Stimulated activated effector memory CD8-positive, alpha-beta T cell treated with anti-CD3 and anti-CD28 coated beads, Interleukin-12 subunit alpha, Interleukin-12 subunit beta, amount 100 ng/mL, for 72 hours (primary cell): ENCODE results near the gene AGAP1.
A peak's percentile ranks its signal among the peaks of the same experiment; 100 is the strongest.

Experiments used
- ATAC-seq: fragments of 150-1000 bp; cut with Tn5 transposase; 2 replicates; pipeline ENCODE4 v1.10.0; 2021
- DNase-seq, 2 donors: peaks; one replicate each; pipeline ENCODE4 v3.0.0; 2021 to 2022; ENCODE audit warnings: low spot score in 2 of 2
- H3K27ac Mint-ChIP-seq: one replicate; pipeline ENCODE4 v1.8.0; 2022; ENCODE audit warnings: mild to moderate bottlenecking, mixed read lengths
- H3K36me3 Mint-ChIP-seq: one replicate; pipeline ENCODE4 v1.8.0; 2022; ENCODE audit warnings: mild to moderate bottlenecking, mixed read lengths
- H3K4me1 Mint-ChIP-seq: one replicate; pipeline ENCODE4 v1.8.0; 2022; ENCODE audit warnings: mixed read lengths
- H3K4me3 Mint-ChIP-seq: one replicate; pipeline ENCODE4 v1.8.0; 2022; ENCODE audit warnings: mild to moderate bottlenecking, mixed read lengths
- H3K9me3 Mint-ChIP-seq: one replicate; pipeline ENCODE4 v1.8.0; 2022; ENCODE audit warnings: mixed read lengths

Gene AGAP1

DNA sequence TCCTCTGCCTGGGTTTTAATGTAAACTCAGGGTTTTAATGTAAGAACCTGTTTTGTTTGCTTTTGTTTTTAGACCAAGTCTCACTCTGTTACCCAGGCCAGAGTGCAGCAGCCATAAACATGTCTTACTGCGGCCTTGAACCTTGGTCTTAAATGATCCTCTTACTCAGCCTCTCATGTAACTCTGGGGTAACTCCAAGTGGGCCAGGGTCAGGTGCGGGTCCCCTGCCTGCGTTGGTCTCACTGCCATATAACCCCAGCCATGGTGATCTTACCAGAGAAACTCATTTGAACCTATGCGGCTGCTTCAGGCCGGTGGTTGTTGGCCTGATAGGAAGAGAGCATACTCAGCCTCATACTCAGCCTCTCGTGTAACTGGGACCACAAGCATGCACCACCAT, 89.3 kb downstream of the AGAP1 start:
- H3K9me3 Mint-ChIP-seq, result no peaks in the 10 kb centered on the region
- ATAC-seq, result no peak
- H3K36me3 Mint-ChIP-seq, result no peaks in the 10 kb centered on the region
- no peak overlapping the region for H3K4me3 Mint-ChIP-seq
- H3K4me1 Mint-ChIP-seq, result peaks cover 6% of the 10 kb centered on the region
- DNase-seq, result no peak
- no peak overlapping the region for H3K27ac Mint-ChIP-seq

DNA sequence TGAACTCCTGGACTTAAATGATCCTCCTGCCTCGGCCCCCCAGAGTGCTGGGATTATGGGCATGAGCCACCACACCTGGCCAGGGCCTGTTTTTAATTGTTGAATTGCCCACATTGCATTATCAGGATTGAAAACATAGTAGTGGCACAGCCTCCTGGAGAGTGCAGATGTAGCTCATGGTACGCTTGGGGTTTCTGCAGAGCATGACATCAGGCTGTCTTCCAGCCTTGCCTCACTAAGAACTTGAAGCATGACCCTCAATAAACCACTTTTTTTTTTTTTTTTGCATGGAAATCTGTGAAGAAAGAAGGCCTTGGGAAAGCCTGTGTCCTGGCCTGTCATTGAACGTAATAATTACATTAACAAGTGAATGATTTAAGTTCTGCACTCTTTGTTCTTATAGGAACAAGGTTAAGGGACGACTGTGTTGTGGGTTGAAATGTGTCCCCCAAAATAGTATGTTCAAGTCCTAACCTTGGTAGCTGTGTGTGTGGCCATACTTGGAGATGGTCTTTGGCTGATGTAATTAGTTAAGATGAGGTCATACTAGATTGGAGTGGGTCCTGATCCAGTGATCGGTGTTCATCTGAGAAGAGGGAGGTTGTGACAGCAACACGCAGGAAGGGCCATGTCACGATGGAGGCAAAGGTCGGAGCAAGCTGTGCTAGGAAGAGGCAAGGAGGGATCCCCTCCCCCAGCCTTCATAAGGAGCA, 90.2 kb downstream of the AGAP1 start:
- Mint-ChIP-seq H3K27ac (no peak overlapping the region), H3K4me3 (no peak overlapping the region), H3K36me3 (no peaks in the 10 kb centered on the region), H3K4me1 (peaks cover 6% of the 10 kb centered on the region), H3K9me3 (no peaks in the 10 kb centered on the region)
- ATAC-seq, result no peak
- DNase-seq, result no peak

DNA sequence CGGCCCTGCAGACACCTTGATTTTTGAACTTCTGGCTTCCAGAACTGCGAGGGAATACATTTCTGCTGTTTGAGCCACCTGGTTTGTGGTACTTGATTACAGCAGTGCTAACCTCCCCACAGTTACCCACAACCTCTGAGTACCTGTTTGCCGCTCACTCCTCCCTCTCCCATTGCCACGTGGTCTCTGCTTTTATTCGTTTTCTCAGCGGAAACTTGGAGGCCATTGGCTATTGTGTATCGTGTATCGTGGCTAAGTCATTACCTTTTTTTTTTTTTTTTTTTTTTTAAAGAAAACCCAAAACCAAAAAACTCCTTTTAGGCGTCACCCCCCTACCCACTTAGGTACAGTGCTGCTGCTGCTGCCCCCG, 90.8 kb downstream of the AGAP1 start:
- no peak overlapping the region for H3K27ac Mint-ChIP-seq
- H3K4me1 Mint-ChIP-seq, result peaks cover 4% of the 10 kb centered on the region
- ATAC-seq (no peak), DNase-seq (no peak)
- H3K9me3 Mint-ChIP-seq, result no peaks in the 10 kb centered on the region
- H3K36me3 Mint-ChIP-seq, result no peaks in the 10 kb centered on the region
- H3K4me3 Mint-ChIP-seq, result no peak overlapping the region

DNA sequence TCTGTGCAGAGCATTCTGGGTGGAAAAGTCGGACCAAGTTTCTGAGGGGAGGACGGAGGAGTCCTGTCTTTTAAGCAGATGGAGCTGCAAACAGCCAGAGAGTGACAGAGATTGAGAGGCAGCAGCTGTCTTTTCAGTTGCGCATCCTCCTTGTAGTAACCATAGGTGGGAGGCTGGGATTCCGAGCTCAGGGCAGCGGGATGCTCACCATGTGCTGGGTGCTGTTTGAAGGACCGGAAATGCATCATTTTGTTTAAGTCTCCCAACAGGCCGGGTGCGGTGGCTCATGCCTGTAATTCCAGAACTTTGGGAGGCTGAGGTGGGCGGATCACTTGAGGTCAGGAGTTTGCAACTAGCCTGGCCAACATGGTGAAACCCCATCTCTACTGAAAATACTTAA, 93.4 kb downstream of the AGAP1 start:
- no peak for ATAC-seq
- Mint-ChIP-seq H3K27ac (no peak overlapping the region), H3K9me3 (no peaks in the 10 kb centered on the region), H3K36me3 (no peaks in the 10 kb centered on the region), H3K4me1 (no peaks in the 10 kb centered on the region), H3K4me3 (no peak overlapping the region)
- DNase-seq, result no peak

DNA sequence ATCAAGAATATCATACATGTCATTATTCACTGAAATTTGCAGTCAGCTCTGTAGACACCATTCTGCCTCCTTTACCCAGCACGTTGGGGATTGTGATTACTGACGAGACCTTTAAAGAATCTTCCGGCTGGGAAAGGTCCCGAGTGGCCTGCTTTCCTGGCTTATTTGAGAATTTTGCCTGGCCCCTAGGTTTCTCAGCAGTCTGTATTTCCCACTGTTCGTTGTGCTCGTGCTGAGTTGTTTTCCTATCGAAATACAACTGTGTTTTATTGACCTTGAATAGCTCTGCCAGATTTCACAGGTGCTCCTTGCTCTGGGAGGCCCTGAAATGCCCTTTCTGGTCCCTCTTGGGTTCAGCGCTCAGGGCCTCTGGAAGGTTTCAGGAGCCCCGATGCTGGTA, 94.9 kb downstream of the AGAP1 start:
- ATAC-seq (no peak), DNase-seq (no peak)
- H3K9me3 Mint-ChIP-seq, result no peaks in the 10 kb centered on the region
- no peaks in the 10 kb centered on the region for H3K4me1 Mint-ChIP-seq
- H3K4me3 Mint-ChIP-seq, result no peak overlapping the region
- H3K27ac Mint-ChIP-seq, result no peak overlapping the region
- no peaks in the 10 kb centered on the region for H3K36me3 Mint-ChIP-seq

DNA sequence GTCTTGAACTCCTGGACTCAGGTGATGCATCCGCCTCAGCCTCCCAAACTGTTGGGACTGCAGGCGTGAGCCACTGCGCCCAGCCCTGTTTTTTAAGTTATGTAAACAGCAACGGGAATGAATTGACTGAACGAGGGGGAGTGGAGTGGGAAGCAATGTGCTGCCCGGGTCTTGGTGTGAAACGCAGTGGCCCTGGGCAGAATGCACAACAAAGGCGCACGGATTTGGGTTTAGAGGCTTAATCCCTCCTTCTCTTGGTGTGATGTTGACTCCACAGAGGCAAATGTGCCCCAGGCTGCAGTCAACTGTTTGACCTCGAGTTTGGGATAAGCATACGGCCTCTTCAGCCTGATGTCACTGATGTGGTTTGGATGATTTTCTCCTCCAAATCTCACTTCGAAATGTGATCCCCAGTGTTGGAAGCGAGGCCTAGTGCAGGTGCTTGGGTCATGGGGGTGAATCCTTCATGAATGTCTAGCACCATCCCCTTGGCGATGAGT, 97.4 kb downstream of the AGAP1 start:
- no peaks in the 10 kb centered on the region for H3K9me3 Mint-ChIP-seq
- H3K27ac Mint-ChIP-seq, result no peak overlapping the region
- no peak for ATAC-seq

DNA sequence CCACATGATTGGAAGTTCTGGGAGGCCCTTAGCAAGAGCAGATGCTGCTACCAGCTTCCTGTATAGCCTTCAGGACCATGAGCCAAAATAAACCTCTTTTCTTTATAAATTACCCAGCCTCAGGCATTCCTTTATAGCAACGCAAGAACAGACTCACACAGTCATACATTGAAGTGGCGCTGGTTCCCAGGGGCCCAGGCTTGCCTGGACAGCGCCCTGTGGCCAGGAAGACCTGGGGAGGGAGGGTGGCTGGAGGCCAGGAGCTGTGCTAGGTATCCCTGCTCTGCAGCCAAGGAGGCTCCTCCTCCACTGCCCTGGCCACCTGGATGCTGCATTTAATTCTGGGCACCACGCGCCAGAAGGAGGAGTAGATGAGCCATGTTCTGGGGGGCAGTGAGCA, 98.1 kb downstream of the AGAP1 start:
- Mint-ChIP-seq H3K4me1 (no peaks in the 10 kb centered on the region), H3K9me3 (no peaks in the 10 kb centered on the region), H3K27ac (no peak overlapping the region), H3K36me3 (no peaks in the 10 kb centered on the region), H3K4me3 (no peak overlapping the region)
- no peak for DNase-seq
- no peak for ATAC-seq

More for the DNA sequence above, 97.4 kb downstream of the AGAP1 start:
- no peak overlapping the region for H3K4me3 Mint-ChIP-seq
- H3K4me1 Mint-ChIP-seq, result no peaks in the 10 kb centered on the region
- DNase-seq, result no peak
- no peaks in the 10 kb centered on the region for H3K36me3 Mint-ChIP-seq

DNA sequence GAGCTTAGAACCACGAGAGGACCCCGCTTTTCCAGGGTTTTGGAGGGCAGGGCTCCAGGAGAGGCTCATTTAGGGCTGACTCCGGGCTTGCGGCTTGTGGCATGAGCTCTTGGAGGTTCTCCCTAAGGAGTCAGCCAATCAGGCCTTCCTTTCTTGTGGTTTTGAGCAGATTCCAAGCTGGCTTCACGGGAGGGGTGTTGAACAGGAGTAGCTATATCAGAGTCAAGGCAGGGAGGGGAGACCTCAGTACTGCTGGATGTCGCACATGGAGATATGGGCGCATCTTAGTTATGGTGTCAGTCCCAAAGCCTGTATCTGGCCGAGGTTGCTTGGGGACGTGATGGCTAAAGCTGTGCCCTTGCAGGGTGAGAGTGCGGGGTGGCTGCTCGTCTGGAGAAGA, 98.6 kb downstream of the AGAP1 start:
- ATAC-seq, result no peak
- Mint-ChIP-seq H3K4me3 (no peak overlapping the region), H3K4me1 (no peaks in the 10 kb centered on the region), H3K9me3 (no peaks in the 10 kb centered on the region), H3K27ac (no peak overlapping the region), H3K36me3 (no peaks in the 10 kb centered on the region)
- DNase-seq, result no peak

DNA sequence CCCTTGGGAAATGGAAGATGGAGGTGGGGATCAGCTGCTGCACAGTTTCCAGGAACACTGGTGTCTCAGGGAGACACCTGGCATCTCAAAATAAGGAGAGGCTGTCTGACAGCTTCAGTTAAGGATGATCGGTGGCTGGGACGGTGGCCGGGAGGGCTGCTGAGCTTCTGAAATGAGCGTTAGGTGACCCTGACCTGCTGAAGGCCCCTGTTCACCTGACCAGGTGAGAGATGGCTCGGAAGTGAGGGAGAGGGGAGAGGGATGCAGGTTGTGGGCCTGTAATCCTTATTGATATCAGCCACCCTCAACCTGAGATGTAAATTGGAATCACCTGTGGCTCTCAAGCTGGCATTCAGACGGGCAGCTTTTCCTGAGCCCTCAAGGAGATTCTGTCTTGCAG, 99.0 kb downstream of the AGAP1 start:
- DNase-seq (no peak), ATAC-seq (no peak)
- Mint-ChIP-seq H3K27ac (no peak overlapping the region), H3K4me3 (no peak overlapping the region), H3K4me1 (no peaks in the 10 kb centered on the region), H3K36me3 (no peaks in the 10 kb centered on the region), H3K9me3 (no peaks in the 10 kb centered on the region)

DNA sequence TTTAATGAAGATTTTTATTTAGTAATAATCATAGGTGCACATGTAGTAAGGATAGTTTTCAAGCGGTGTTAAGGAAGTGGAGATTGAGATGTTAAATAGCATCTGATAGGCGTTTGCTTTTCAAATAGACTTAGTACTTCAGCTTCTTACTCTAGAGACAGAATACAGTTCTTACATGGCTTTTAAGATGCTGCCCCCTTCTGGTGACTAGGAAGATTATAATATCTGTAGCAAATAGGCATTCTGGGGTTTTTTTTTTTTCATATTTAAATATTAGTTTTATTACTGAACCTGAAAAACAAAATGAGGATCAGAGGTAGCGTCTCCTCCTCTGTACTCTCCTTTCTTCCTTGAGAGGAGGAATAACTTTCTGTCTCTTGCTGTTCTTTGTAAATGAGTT, 100.2 kb downstream of the AGAP1 start:
- H3K4me1 Mint-ChIP-seq, result no peaks in the 10 kb centered on the region
- no peaks in the 10 kb centered on the region for H3K9me3 Mint-ChIP-seq
- no peak for DNase-seq
- no peak overlapping the region for H3K4me3 Mint-ChIP-seq
- no peak overlapping the region for H3K27ac Mint-ChIP-seq
- no peaks in the 10 kb centered on the region for H3K36me3 Mint-ChIP-seq
- ATAC-seq, result peak; percentile 58

DNA sequence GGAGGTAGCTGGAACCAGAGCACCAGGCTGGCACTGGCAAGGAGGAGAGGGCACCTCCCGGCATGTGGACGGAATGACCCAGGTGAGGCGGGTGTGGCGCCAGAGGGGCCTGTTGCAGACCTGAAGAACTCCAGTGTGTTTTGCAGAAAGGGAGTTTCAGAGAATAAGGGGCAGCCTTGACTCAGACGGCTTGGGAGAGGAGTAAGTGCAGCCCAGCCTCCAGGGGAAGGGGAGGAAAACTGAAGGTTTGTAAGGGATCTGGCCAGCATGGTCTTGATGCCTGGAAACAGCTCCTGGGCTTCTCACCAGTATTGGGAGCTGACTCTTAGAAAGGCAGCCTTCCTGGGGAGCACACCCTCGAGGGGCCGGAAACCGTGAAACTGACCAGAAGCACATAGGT, 101.1 kb downstream of the AGAP1 start:
- Mint-ChIP-seq H3K36me3 (no peaks in the 10 kb centered on the region), H3K4me3 (no peak overlapping the region), H3K9me3 (no peaks in the 10 kb centered on the region), H3K27ac (no peak overlapping the region), H3K4me1 (no peaks in the 10 kb centered on the region)
- ATAC-seq (no peak), DNase-seq (no peak)

DNA sequence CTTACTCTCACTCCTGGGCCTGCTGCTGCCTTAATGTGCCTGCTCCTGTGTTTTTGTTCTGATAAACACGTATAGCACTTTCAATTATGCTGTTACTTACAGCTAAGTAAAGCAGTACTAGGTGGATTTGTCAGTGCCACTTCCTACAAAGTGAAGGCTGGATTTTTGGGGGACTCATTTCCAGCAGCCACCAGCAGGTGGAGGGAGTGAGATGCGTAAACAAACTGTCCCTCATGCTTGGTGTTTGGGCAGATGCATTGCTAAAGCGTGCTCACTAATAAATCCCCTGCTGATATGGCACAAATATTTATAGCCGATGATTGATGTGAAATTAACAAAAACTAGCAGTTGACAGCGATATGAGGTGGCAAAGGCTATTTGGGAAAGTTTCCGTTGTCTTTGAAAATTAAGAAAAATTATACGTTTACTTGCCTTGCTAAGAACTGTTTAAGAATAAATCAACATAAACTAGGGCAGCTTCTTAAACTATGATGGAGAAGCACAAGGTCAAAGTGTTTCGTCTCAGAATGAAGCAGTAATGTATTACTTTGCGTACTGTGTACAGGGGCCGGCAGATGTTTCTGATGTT, 101.7 kb downstream of the AGAP1 start:
- no peaks in the 10 kb centered on the region for H3K9me3 Mint-ChIP-seq
- no peak overlapping the region for H3K4me3 Mint-ChIP-seq
- H3K4me1 Mint-ChIP-seq, result no peaks in the 10 kb centered on the region
- ATAC-seq, result peak; percentile 61
- no peak overlapping the region for H3K27ac Mint-ChIP-seq
- DNase-seq, result peak; percentile 40 to 68
- H3K36me3 Mint-ChIP-seq, result no peaks in the 10 kb centered on the region

DNA sequence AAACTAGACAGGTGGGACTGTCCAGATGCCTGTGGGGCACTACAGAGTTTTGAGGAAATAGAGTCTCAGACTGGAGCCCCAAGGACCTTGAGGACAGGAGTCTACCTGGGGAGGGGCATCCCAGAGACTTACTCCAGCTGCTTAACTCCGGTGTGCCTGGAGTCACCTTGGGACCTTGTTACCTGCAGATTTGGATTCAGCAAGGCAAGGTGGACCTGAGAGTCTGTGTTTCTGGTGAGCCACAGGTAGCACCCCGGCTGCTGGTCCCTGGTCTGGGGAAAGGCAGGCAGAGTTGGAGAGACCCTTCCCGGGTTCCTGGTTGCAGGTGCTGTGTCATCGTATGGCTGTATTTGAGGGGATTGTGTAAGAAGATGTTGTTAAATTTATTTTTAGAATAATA, 102.4 kb downstream of the AGAP1 start:
- ATAC-seq (no peak), DNase-seq (no peak)
- no peaks in the 10 kb centered on the region for H3K36me3 Mint-ChIP-seq
- H3K4me3 Mint-ChIP-seq, result no peak overlapping the region
- no peaks in the 10 kb centered on the region for H3K9me3 Mint-ChIP-seq
- no peak overlapping the region for H3K27ac Mint-ChIP-seq
- no peaks in the 10 kb centered on the region for H3K4me1 Mint-ChIP-seq

DNA sequence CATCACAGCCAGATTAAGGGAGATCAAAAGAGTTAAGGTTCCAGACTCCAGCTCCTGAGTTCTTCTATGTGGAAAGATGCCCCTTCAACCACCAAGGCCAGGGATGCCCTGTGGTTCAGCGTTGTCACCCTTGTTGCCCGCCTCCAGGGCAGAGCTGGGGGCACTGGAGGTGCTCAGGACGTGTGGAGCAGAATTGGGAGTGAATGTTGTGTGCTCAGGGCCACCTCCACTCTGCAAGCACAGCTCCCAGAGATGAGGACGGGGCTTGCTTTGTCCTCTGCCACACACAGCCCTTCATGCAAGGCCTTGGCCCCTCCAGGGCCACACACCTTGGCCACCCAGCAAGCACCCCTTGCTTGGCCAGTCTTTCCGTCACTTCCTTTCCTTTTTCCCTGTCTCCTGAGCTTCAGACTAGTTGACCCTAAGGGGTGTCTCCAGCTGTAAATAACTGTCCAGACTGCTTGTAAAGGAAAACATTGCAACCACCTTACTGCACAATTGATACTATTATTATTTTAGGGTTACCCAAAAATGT, 103.3 kb downstream of the AGAP1 start:
- Mint-ChIP-seq H3K27ac (no peak overlapping the region), H3K4me1 (peaks cover under 1% of the 10 kb centered on the region), H3K36me3 (no peaks in the 10 kb centered on the region), H3K9me3 (no peaks in the 10 kb centered on the region), H3K4me3 (no peak overlapping the region)
- DNase-seq (no peak), ATAC-seq (no peak)

DNA sequence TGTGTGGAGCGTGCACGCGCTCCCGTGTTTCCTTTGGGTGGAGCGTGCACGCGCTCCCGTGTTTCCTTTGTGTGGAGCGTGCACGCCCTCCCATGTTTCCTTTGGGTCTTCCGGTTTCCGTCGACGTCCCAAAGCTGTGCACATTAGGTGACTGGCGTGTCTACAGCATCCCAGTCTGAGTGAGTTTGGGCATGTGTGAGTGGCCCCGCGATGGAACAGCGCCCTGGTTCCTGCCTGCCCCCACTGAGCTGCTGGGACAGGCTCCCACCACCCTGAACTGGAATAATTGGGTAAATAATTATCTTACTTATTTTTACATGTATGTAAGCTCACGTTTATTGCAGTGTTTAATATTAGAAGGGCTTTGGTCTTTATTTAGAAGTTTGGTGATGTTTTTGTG, 104.2 kb downstream of the AGAP1 start:
- Mint-ChIP-seq H3K4me3 (no peak overlapping the region), H3K9me3 (peaks cover 4% of the 10 kb centered on the region), H3K27ac (no peak overlapping the region), H3K4me1 (peaks cover 7% of the 10 kb centered on the region), H3K36me3 (no peaks in the 10 kb centered on the region)
- ATAC-seq (no peak), DNase-seq (no peak)
